PC-9 (cell line): ENCODE measurements around the gene PLCH2.

Experiments
- CTCF ChIP-seq: fragments of 200-600 bp; sonication (generic); conservative IDR thresholded peaks from 2 replicates; pipeline ENCODE4 v1.6.1; 2017; ENCODE audit warnings: mixed run types, antibody characterized with exemption, mild to moderate bottlenecking, moderate library complexity
- EZH2 ChIP-seq: fragments of 200-600 bp; sonication (generic); IDR thresholded peaks from 2 replicates; pipeline ENCODE4 v1.8.0; 2017; ENCODE audit warnings: antibody characterized with exemption, low read depth

- TF ChIP-seq CTCF = no peak
- TF ChIP-seq EZH2 = no peak
These were observed 40.2 kb upstream of the PLCH2 start for GRCh38 chr1:2435746-2436355.
